GM10248 (cell line): Measurements from ENCODE around the gene CSTB.

Experiments used
- CTCF ChIA-PET: fragments of 300-600 bp; sonication (Branson Sonifier 250); formaldehyde crosslinking; extraction: SDS; loops from one replicate; lab custom pipeline; 2021; ENCODE audit warnings: antibody characterized with exemption; lab: Yijun Ruan, JAX
- POLR2A ChIA-PET: fragments of 350-650 bp; sonication (Branson Sonifier 250); formaldehyde crosslinking; extraction: SDS; loops from one replicate; lab custom pipeline; 2020; ENCODE audit warnings: antibody characterized with exemption; lab: Yijun Ruan, JAX
- DNase-seq: peaks from one replicate; pipeline ENCODE4 v3.0.0; 2012; ENCODE audit errors: extremely low spot score
- CTCF ChIP-seq: IDR thresholded peaks from 2 replicates; pipeline ENCODE4 v1.5.1; 2012; ENCODE audit warnings: mild to moderate bottlenecking, low read depth; ENCODE audit errors: extremely low read depth, missing control alignments, control extremely low read depth

CSTB gene

GRCh38 chr21:43754948-43755781 lies 20.9 kb downstream of the CSTB start:
- DNase-seq: no peak
- CTCF ChIA-PET: interaction anchor here (0.8 to 1.2 kb wide), 3 partner anchors 10 to 27 kb away, joined by 3 to 4 read pairs (median 3); no protein-coding TSS in a partner anchor
- POLR2A ChIA-PET: interaction anchor here (0.8 kb wide), 1 partner anchor 14 kb away, joined by 3 read pairs; no protein-coding TSS in a partner anchor
- no peak for TF ChIP-seq CTCF

- no peak for DNase-seq
- CTCF ChIA-PET: no interaction called here
- POLR2A ChIA-PET: no interaction called here
- no peak for TF ChIP-seq CTCF
Measured at GRCh38 chr21:43753439-43753799, 22.7 kb downstream of the CSTB start.

GRCh38 chr21:43752758-43753438 lies 23.2 kb downstream of the CSTB start:
- DNase-seq: no peak
- ChIA-PET POLR2A (no interaction called here), CTCF (no interaction called here)
- no peak for TF ChIP-seq CTCF

- POLR2A ChIA-PET: no interaction called here
- DNase-seq: no peak
- no peak for TF ChIP-seq CTCF
- CTCF ChIA-PET: no interaction called here
Measured at GRCh38 chr21:43751955-43752591, 24.0 kb downstream of the CSTB start.

- no peak for DNase-seq
- no peak for TF ChIP-seq CTCF
- CTCF ChIA-PET: no interaction called here
- POLR2A ChIA-PET: no interaction called here
Measured at GRCh38 chr21:43750339-43751033, 25.6 kb downstream of the CSTB start.
